Peyer's patch (tissue), 4 donors: Measurements from ENCODE around the gene NRARP.

Experiments
- POLR2A ChIP-seq, 2 donors: fragments of 450-650 bp; IDR thresholded peaks; one replicate each; pipeline ENCODE4 v1.5.1; 2017; ENCODE audit warnings: antibody characterized with exemption in 2 of 2, mild to moderate bottlenecking in 2 of 2, moderate library complexity in 2 of 2
- TF ChIP-seq, protein P1 (sequence below), 6 experiments: fragments of 450-650 bp in 4 of 6; fragments of 200-600 bp in 2 of 6; sonication (generic) in 1 of 6; IDR thresholded peaks; one replicate each; pipeline ENCODE4 v1.5.1; 2017 to 2019; ENCODE audit warnings: antibody characterized with exemption in 6 of 6, mild to moderate bottlenecking in 3 of 6, moderate library complexity in 1 of 6

DNA sequence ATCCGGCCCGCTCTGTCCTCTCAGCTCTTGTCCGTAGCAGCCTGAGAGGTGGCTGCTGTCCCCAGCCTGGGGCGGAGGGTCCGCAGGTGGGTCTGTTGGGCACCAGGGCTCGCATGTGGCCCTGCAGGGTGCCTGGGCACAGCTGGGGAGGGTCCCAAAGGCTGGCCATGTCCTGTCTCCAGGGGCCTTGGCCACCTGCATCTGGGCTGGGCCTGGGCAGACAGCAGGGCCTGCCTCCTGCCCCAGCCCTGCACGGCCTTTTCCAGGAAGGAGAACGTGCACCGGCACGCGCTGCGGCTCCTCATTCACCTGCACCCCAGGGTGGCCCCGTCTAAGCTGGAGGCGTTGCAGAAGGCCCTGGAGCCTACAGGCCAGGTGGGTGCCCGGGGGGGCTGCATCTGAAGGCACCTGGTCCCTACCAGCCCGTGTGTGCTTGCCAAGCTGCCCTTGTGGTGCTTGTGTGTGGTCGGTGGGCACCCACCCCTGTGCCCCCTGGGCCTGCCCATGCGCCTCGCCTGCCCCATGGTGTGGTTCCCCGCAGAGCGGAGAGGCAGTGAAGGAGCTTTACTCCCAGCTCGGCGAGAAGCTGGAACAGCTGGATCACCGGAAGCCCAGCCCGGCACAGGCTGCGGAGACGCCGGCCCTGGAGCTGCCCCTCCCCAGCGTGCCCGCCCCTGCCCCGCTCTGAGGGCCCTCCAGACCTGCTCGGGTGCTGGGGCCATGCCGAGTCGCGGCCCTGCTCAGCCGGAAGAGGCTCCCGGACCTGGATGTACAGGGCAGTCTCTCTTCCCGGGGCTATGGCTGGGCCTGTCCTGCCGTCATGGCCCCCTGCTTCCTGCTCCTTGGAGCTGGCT, 29.6 kb downstream of the NRARP start:
- no peak for TF ChIP-seq POLR2A (IDR thresholded peaks at IDR 0.05)
- TF ChIP-seq, protein P1, sequence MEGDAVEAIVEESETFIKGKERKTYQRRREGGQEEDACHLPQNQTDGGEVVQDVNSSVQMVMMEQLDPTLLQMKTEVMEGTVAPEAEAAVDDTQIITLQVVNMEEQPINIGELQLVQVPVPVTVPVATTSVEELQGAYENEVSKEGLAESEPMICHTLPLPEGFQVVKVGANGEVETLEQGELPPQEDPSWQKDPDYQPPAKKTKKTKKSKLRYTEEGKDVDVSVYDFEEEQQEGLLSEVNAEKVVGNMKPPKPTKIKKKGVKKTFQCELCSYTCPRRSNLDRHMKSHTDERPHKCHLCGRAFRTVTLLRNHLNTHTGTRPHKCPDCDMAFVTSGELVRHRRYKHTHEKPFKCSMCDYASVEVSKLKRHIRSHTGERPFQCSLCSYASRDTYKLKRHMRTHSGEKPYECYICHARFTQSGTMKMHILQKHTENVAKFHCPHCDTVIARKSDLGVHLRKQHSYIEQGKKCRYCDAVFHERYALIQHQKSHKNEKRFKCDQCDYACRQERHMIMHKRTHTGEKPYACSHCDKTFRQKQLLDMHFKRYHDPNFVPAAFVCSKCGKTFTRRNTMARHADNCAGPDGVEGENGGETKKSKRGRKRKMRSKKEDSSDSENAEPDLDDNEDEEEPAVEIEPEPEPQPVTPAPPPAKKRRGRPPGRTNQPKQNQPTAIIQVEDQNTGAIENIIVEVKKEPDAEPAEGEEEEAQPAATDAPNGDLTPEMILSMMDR (IDR thresholded peaks at IDR 0.05) = no peak
